GM21528 (cell line): ENCODE results near the gene ARFGEF2.
"Not testable (repeated sequence)": the region's sequence is repeated elsewhere in the genome, so short reads cannot be mapped to it uniquely, and the experiment has no call there.

Experiments used
- ATAC-seq: cut with Tn5 transposase; IDR thresholded peaks from one replicate; pipeline ENCODE4 v1.9.1; 2021; ENCODE audit warnings: mild to moderate bottlenecking, moderate library complexity; ENCODE audit not compliant: unreplicated experiment, low FRiP score

Gene ARFGEF2

GRCh38 chr20:48984575-48985219 lies 63.2 kb downstream of the ARFGEF2 start:
- no peak for ATAC-seq

DNA sequence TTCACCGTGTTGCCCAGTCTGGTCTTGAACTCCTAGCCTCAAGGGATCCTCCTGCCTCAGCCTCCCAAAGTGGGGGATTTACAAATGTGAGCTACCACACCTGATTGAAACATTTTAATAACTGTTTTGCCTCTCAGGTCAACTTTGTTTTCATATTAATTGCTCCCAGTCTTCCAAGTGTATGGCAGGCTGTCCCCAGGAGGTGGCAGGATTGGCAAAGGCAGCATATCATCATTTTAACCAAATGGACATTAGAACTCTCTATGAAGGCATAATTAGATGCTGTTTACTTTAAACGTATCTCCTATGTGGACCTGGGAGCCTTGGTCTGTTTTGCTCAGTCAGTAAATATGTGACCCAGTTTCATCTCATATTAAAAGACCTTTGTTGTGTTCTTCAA lies 65.4 kb downstream of the ARFGEF2 start:
- no peak for ATAC-seq

DNA sequence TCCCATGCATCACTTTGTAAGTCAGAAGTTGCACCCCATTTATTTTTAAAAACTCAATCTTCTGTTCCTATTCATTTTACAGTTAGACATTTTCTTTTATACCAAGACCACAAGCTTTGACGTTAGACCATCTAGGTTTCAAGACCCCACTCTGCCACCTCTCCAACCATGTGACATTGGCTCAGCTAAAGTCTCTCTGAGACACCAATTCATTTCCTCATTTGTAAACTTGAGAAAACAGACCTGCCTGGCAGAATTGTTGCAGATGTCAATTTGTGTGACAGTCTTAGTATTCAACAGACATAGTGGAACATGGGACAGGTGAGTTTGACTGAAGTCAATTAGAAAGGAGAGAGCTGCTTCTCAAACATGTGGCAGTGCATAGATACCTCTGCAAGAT lies 69.0 kb downstream of the ARFGEF2 start:
- no peak for ATAC-seq

DNA sequence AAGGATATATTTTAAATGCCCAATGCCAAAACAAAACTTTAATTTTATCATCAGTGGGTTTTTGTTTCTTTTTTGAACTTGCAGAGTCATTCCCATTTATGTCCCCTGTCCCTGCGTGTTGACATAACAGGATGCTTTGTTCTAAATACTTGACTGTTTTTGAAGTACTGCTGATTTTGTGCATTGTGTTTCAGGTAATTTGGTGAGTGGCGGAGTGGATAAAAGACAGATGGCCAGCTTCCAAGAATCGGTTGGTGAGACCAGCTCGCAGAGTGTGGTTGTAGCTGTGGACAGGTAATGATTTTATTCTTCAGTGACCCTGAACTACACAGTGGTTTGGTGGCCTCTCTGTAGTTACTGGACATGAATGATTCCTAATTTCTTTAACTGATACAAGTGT lies 74.1 kb downstream of the ARFGEF2 start:
- ATAC-seq = no peak

GRCh38 chr20:48999890-49000870 lies 78.7 kb downstream of the ARFGEF2 start:
- no peak for ATAC-seq

GRCh38 chr20:49001741-49002140 lies 80.2 kb downstream of the ARFGEF2 start:
- ATAC-seq = no peak

- ATAC-seq = no peak
Measured at GRCh38 chr20:49006446-49006980, 85.0 kb downstream of the ARFGEF2 start.

DNA sequence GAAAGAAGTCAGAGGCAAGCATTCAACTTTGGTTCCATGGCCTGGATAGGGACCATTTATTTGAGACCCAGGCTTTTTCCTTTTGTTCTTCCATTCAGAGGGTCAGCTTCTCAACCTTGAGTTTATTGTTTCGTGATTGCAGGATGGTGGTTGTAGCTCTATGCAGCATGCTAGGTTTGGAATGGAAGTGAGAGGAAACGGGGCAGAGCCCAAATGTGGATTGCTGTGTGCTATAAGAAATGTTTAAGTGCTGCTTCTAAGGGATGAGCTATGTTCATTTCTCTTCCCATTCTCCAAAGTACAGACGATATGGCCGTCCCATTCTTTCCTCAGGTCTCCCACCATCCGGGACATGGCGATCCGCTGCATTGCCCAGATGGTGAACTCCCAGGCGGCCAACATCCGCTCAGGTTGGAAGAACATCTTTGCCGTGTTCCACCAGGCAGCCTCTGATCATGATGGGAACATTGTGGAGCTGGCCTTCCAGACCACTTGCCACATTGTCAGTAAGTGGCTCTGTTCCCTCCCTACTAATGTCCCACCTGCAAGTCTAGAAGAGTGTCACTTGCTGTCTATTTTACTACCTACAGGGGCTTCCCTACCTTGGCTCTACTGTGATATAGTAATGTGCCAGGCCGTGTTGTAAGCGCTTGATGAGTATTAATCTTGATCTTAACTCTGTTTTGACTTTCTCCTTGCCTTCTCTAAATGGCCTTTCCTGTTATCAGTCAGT lies 88.6 kb downstream of the ARFGEF2 start:
- no peak for ATAC-seq

GRCh38 chr20:49024220-49024619 lies 102.7 kb downstream of the ARFGEF2 start:
- ATAC-seq = no peak

DNA sequence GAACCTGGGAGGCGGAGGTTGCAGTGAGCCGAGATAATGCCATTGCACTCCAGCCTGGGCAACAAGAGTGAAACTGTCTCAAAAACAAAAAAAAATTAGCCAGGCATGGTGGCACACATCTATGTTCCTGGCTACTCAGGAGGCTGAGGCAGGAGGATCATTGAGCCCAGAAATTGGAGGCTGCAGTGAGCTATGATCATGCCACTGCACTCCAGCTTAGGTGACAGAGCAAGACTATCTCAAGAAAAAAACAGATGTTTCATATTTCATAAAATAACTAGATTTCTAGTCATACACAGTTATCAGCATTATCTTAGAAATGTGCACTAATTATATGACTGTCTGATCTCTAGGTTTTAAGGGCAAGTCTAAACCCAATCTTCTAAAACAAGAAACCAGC lies 106.7 kb downstream of the ARFGEF2 start:
- ATAC-seq = not testable (repeated sequence)

GRCh38 chr20:49028684-49029083 lies 107.2 kb downstream of the ARFGEF2 start:
- no peak for ATAC-seq

DNA sequence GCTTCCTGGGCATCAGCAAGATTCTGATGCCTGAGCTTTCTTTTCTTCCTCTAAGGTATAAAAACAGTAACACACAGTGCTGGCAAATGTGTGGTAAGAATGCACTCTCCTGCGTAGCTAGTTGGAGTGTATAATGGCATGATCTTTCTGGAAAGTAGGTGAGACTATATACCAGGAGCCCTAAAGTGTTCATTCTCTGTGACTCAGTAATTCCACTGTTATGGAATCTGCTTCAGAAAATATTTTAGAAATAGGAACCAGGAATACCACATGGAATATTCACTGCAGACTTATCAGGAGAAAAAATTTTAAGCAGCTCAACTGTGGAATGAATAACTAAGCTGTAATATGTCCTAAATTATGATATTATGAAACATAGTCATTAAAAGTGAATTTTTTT lies 107.7 kb downstream of the ARFGEF2 start:
- no peak for ATAC-seq

- ATAC-seq = no peak
Measured at GRCh38 chr20:49030954-49031619, 109.6 kb downstream of the ARFGEF2 start.

GRCh38 chr20:49032455-49032854 lies 110.9 kb downstream of the ARFGEF2 start:
- ATAC-seq = no peak

GRCh38 chr20:49034070-49034732 lies 112.7 kb downstream of the ARFGEF2 start:
- no peak for ATAC-seq

GRCh38 chr20:49037962-49038387 lies 116.5 kb downstream of the ARFGEF2 start:
- no peak for ATAC-seq

- no peak for ATAC-seq
Measured at GRCh38 chr20:49039854-49040253, 118.3 kb downstream of the ARFGEF2 start.

DNA sequence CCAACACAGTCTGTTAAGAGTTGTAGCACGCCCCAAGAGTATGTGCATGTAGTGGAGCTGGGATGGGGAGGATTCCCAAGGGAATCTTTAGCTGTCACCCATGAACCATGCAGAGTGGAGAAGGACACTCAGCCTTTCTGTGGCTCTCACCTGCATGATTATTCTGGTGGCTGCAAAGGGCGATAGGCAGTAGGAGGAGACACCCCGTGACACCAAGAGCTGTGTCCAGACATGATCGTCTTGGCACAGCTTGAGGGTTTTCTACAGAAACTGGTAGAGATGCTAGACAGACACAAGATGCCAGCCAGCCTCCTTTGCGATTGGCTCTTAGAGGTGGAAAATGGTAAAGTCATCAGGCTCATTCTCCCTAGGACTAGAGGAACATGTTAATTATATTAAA lies 121.5 kb downstream of the ARFGEF2 start:
- no peak for ATAC-seq

DNA sequence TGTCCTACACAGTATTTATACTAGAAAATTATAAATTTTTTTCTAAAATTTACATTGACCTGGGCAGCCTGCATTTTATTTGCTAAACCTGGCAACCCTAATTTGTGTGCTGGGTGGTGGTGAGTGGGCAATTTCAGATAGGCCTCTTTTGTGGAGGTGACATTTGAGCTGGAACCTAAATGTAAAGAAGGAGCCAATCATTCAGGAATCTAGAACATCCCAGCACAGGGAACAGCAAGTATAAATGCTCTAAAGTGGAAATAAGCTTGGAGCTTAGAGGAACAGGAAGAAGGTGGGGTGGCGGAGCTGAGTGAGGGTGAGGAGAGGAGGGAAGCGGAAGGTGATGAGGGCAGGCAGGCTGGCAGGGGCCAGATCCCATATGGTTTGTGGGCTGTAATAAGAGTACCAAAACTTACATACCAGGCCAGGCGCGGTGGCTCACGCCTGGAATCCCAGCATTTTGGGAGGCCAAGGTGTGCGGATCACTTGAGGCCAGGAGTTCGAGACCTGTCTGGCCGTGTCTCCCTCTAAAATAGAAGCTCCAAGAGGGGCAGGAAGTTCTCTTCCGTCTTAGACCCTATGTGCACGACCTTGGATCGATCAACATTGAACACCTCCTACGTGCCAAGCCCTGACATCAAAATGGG lies 124.1 kb downstream of the ARFGEF2 start:
- no peak for ATAC-seq
